Trophoblast cell (in vitro differentiated cells and primary cell): ENCODE measurements around the gene NCAPH2.

ENCODE experiments used
- DNase-seq, 2 donors: peaks; one replicate each; pipeline ENCODE4 v3.0.0-alpha.2; 2016
- H2AFZ ChIP-seq: 2 replicates; pipeline ENCODE4 v1.6.1; 2013; ENCODE audit warnings: low read length, moderate library complexity, mild to moderate bottlenecking; ENCODE audit not compliant: insufficient read depth, poor library complexity
- H2AK5ac ChIP-seq: 2 replicates; pipeline ENCODE4 v1.6.1; 2013; ENCODE audit warnings: mild to moderate bottlenecking, low read length
- H2BK120ac ChIP-seq: 2 replicates; pipeline ENCODE4 v1.6.1; 2013; ENCODE audit warnings: low read length, mild to moderate bottlenecking, moderate library complexity; ENCODE audit not compliant: insufficient read depth, poor library complexity
- H2BK12ac ChIP-seq: 2 replicates; pipeline ENCODE4 v1.6.1; 2013; ENCODE audit warnings: mild to moderate bottlenecking, low read length, moderate library complexity
- H2BK5ac ChIP-seq: 2 replicates; pipeline ENCODE4 v1.6.1; 2013; ENCODE audit warnings: low read length, low read depth, moderate library complexity, mild to moderate bottlenecking; ENCODE audit not compliant: poor library complexity
- H3K14ac ChIP-seq: 2 replicates; pipeline ENCODE4 v1.6.1; 2013; ENCODE audit warnings: mild to moderate bottlenecking, low read length
- H3K18ac ChIP-seq: 2 replicates; pipeline ENCODE4 v1.6.1; 2013; ENCODE audit warnings: mild to moderate bottlenecking, low read length
- H3K23ac ChIP-seq: 2 replicates; pipeline ENCODE4 v1.6.1; 2013; ENCODE audit warnings: low read length
- H3K27ac ChIP-seq: 2 replicates; pipeline ENCODE4 v1.5.1; 2013; ENCODE audit warnings: low read depth, mild to moderate bottlenecking, inconsistent platforms, low read length, moderate library complexity
- H3K27me3 ChIP-seq: 2 replicates; pipeline ENCODE4 v1.6.1; 2013; ENCODE audit warnings: inconsistent platforms, mild to moderate bottlenecking, low read length, moderate library complexity; ENCODE audit not compliant: insufficient read depth
- H3K36me3 ChIP-seq, 2 experiments: 1 replicate in 1 of 2; 2 replicates in 1 of 2; pipeline ENCODE4 v1.6.1; 2013; ENCODE audit warnings: low read length in 2 of 2, mild to moderate bottlenecking in 2 of 2, moderate library complexity in 1 of 2; ENCODE audit not compliant: insufficient read depth in 2 of 2, control insufficient read depth in 1 of 2
- H3K4ac ChIP-seq: 2 replicates; pipeline ENCODE4 v1.6.1; 2013; ENCODE audit warnings: low read depth, mild to moderate bottlenecking, low read length, moderate library complexity
- H3K4me1 ChIP-seq, 2 experiments: 1 replicate in 1 of 2; 2 replicates in 1 of 2; pipeline ENCODE4 v1.6.1; 2013; ENCODE audit warnings: low read length in 2 of 2, mild to moderate bottlenecking in 2 of 2, moderate library complexity in 1 of 2; ENCODE audit not compliant: insufficient read depth in 2 of 2, control insufficient read depth in 1 of 2
- H3K4me2 ChIP-seq: 2 replicates; pipeline ENCODE4 v1.6.1; 2013; ENCODE audit warnings: inconsistent platforms, mild to moderate bottlenecking, low read length, moderate library complexity
- H3K4me3 ChIP-seq: 2 replicates; pipeline ENCODE4 v1.5.1; 2013; ENCODE audit warnings: mild to moderate bottlenecking, low read depth, low read length, inconsistent platforms
- H3K79me1 ChIP-seq: one replicate; pipeline ENCODE4 v1.6.1; 2013; ENCODE audit warnings: low read length
- H3K79me2 ChIP-seq: 2 replicates; pipeline ENCODE4 v1.6.1; 2013; ENCODE audit warnings: low read length, mild to moderate bottlenecking; ENCODE audit not compliant: control insufficient read depth, insufficient read depth, poor library complexity
- H3K9ac ChIP-seq: 2 replicates; pipeline ENCODE4 v1.6.1; 2013; ENCODE audit warnings: mild to moderate bottlenecking, low read length
- H3K9me3 ChIP-seq: 2 replicates; pipeline ENCODE4 v1.6.1; 2013; ENCODE audit warnings: low read depth, mild to moderate bottlenecking, control low read depth, inconsistent platforms, low read length; ENCODE audit not compliant: insufficient read depth
- H4K12ac ChIP-seq: 2 replicates; pipeline ENCODE4 v1.6.1; 2013; ENCODE audit warnings: low read depth, mild to moderate bottlenecking, low read length, moderate library complexity
- H4K8ac ChIP-seq: 2 replicates; pipeline ENCODE4 v1.6.1; 2013; ENCODE audit warnings: low read depth, mild to moderate bottlenecking, low read length, moderate library complexity
- H4K91ac ChIP-seq: one replicate; pipeline ENCODE4 v1.6.1; 2013; ENCODE audit warnings: low read depth, mild to moderate bottlenecking, low read length, moderate library complexity
- WGBS: extraction: QIAGEN DNeasy Blood & Tissue Kit; methylation state at CpG from one replicate; pipeline ENCODE4 v1.1.7; 2013; ENCODE audit warnings: missing lambda C conversion rate; ENCODE audit not compliant: insufficient read length, insufficient coverage; ENCODE audit errors: extremely low coverage; 5-methylcytosine and 5-hydroxymethylcytosine counted together

The NCAPH2 gene

GRCh38 chr22:50553310-50553709 is 45.3 kb downstream of the NCAPH2 start:
- H2BK120ac ChIP-seq = no peak overlapping the region
- no peak overlapping the region for H2BK5ac ChIP-seq
- H4K91ac ChIP-seq = no peak overlapping the region
- H4K8ac ChIP-seq = no peak overlapping the region
- H3K4ac ChIP-seq = no peak overlapping the region
- no peaks in the 10 kb centered on the region for H3K79me1 ChIP-seq
- H4K12ac ChIP-seq = no peak overlapping the region
- no CpG with 5 or more reads among the region's 8 CpGs for WGBS
- no peak overlapping the region for H2AK5ac ChIP-seq
- no peaks in the 10 kb centered on the region for H3K27me3 ChIP-seq
- no peak overlapping the region for H2BK12ac ChIP-seq
- H2AFZ ChIP-seq = no peak overlapping the region
- H3K14ac ChIP-seq = no peak overlapping the region
- H3K23ac ChIP-seq = no peak overlapping the region
- H3K4me3 ChIP-seq = no peak overlapping the region
- no peaks in the 10 kb centered on the region for H3K79me2 ChIP-seq
- H3K36me3 ChIP-seq = no peaks in the 10 kb centered on the region
- no peak overlapping the region for H3K27ac ChIP-seq
- H3K9ac ChIP-seq = no peak overlapping the region
- no peak overlapping the region for H3K4me2 ChIP-seq
- H3K4me1 ChIP-seq = no peaks in the 10 kb centered on the region
- H3K18ac ChIP-seq = no peak overlapping the region
- no peaks in the 10 kb centered on the region for H3K9me3 ChIP-seq
- no peak for DNase-seq

GRCh38 chr22:50556703-50557102 is 48.7 kb downstream of the NCAPH2 start:
- H3K4me3 ChIP-seq = no peak overlapping the region
- no peak overlapping the region for H3K18ac ChIP-seq
- H2BK120ac ChIP-seq = no peak overlapping the region
- no peak for DNase-seq
- no peak overlapping the region for H3K27ac ChIP-seq
- no peak overlapping the region for H2AFZ ChIP-seq
- H4K8ac ChIP-seq = no peak overlapping the region
- no peak overlapping the region for H3K4me2 ChIP-seq
- H2AK5ac ChIP-seq = no peak overlapping the region
- no peaks in the 10 kb centered on the region for H3K9me3 ChIP-seq
- no peak overlapping the region for H3K4ac ChIP-seq
- H3K36me3 ChIP-seq = no peaks in the 10 kb centered on the region
- no peaks in the 10 kb centered on the region for H3K27me3 ChIP-seq
- no peaks in the 10 kb centered on the region for H3K79me2 ChIP-seq
- H3K14ac ChIP-seq = no peak overlapping the region
- H4K12ac ChIP-seq = no peak overlapping the region
- no CpG with 5 or more reads among the region's 5 CpGs for WGBS
- H3K23ac ChIP-seq = no peak overlapping the region
- H2BK5ac ChIP-seq = no peak overlapping the region
- H4K91ac ChIP-seq = no peak overlapping the region
- no peaks in the 10 kb centered on the region for H3K79me1 ChIP-seq
- H2BK12ac ChIP-seq = no peak overlapping the region
- no peak overlapping the region for H3K9ac ChIP-seq
- no peaks in the 10 kb centered on the region for H3K4me1 ChIP-seq

- Histone ChIP-seq H4K12ac (no peak overlapping the region), H3K4me1 (peaks cover 5 to 8% of the 10 kb centered on the region in 2 experiments), H3K79me1 (peaks cover 1% of the 10 kb centered on the region), H4K8ac (no peak overlapping the region), H3K18ac (no peak overlapping the region), H2AFZ (no peak overlapping the region), H3K36me3 (no peaks in the 10 kb centered on the region), H3K23ac (no peak overlapping the region), H2BK5ac (no peak overlapping the region), H3K4ac (no peak overlapping the region), H3K27ac (no peak overlapping the region), H3K79me2 (no peaks in the 10 kb centered on the region), H2BK12ac (no peak overlapping the region), H2AK5ac (no peak overlapping the region), H3K4me3 (no peak overlapping the region), H3K27me3 (no peaks in the 10 kb centered on the region), H3K4me2 (no peak overlapping the region), H4K91ac (no peak overlapping the region), H3K14ac (no peak overlapping the region), H3K9me3 (no peaks in the 10 kb centered on the region), H3K9ac (no peak overlapping the region), H2BK120ac (no peak overlapping the region)
- no CpG with 5 or more reads among the region's 3 CpGs for WGBS
- DNase-seq = no peak
Observed at GRCh38 chr22:50560034-50560433, 52.0 kb downstream of the NCAPH2 start.

GRCh38 chr22:50561401-50562358 is 53.7 kb downstream of the NCAPH2 start:
- WGBS = no CpG with 5 or more reads among the region's 34 CpGs
- H4K91ac ChIP-seq = no peak overlapping the region
- no peak overlapping the region for H2BK120ac ChIP-seq
- peak; percentile 30 to 47 for DNase-seq
- no peak overlapping the region for H2BK5ac ChIP-seq
- H2AK5ac ChIP-seq = no peak overlapping the region
- H3K23ac ChIP-seq = no peak overlapping the region
- H4K12ac ChIP-seq = no peak overlapping the region
- H3K27ac ChIP-seq = no peak overlapping the region
- H3K79me2 ChIP-seq = no peaks in the 10 kb centered on the region
- H3K14ac ChIP-seq = no peak overlapping the region
- H3K4ac ChIP-seq = no peak overlapping the region
- H3K18ac ChIP-seq = no peak overlapping the region
- no peak overlapping the region for H3K4me3 ChIP-seq
- no peaks in the 10 kb centered on the region for H3K36me3 ChIP-seq
- H2AFZ ChIP-seq = no peak overlapping the region
- no peaks in the 10 kb centered on the region for H3K9me3 ChIP-seq
- H3K4me1 ChIP-seq = peaks cover 5 to 8% of the 10 kb centered on the region in 2 experiments
- no peaks in the 10 kb centered on the region for H3K27me3 ChIP-seq
- no peak overlapping the region for H3K9ac ChIP-seq
- no peak overlapping the region for H2BK12ac ChIP-seq
- H4K8ac ChIP-seq = no peak overlapping the region
- no peak overlapping the region for H3K4me2 ChIP-seq
- H3K79me1 ChIP-seq = peaks cover 1% of the 10 kb centered on the region
